Tibial nerve (tissue), 3 donors: ENCODE measurements around the gene SV2B.

Experiments
- CTCF ChIP-seq, 5 experiments: fragments of 200-600 bp in 3 of 5; fragments of 450-650 bp in 2 of 5; sonication (generic) in 3 of 5; IDR thresholded peaks; one replicate each; pipeline ENCODE4 v1.5.1; 2016 to 2019; ENCODE audit warnings: antibody characterized with exemption in 5 of 5, mild to moderate bottlenecking in 3 of 5, moderate library complexity in 2 of 5
- POLR2A ChIP-seq, 2 donors: fragments of 450-650 bp; IDR thresholded peaks; one replicate each; pipeline ENCODE4 v1.6.1; 2017; ENCODE audit warnings: antibody characterized with exemption in 2 of 2, mild to moderate bottlenecking in 2 of 2, moderate library complexity in 2 of 2

DNA sequence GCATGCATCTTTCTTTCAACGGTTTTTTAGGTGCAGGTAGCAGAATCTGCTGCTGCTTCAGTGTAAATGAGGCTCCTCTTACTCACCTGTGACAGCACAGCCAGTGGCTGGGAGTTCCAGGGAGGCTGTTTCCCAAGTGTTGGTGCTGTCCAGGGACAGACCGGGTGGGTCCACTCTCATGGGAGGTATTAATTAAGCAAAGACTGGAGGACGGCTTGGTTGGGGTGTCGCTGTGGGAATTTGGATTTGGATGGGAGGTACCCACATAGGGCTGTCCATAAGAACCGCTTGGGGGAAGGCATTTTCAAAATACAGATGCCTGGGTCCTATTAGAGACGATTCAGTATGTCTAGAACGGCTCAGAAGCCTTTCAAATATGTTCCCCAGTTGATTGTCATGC, 42.9 kb downstream of the SV2B start:
- TF ChIP-seq CTCF (IDR thresholded peaks at IDR 0.05) (no peak), POLR2A (IDR thresholded peaks at IDR 0.05) (no peak)
